Keratinocyte (primary cell): ENCODE data around the gene PDF.

Source experiments
- EZH2 ChIP-seq: IDR thresholded peaks from one replicate; pipeline ENCODE4 v1.6.1; 2012; ENCODE audit warnings: inconsistent platforms, mild to moderate bottlenecking, low read length, moderate library complexity
- TF ChIP-seq, protein P1 (sequence below), 3 experiments: IDR thresholded peaks in 1 of 3; conservative IDR thresholded peaks in 1 of 3; optimal IDR thresholded peaks in 1 of 3; 2 replicates in 2 of 3; 3 replicates in 1 of 3; pipeline versions ENCODE3 to v1.5.1; 2011; ENCODE audit warnings: low read length in 3 of 3, mild to moderate bottlenecking in 3 of 3, moderate library complexity in 2 of 3, control low read depth in 1 of 3, inconsistent platforms in 1 of 3; ENCODE audit not compliant: insufficient read depth in 2 of 3; ENCODE audit errors: extremely low read depth in 1 of 3

DNA sequence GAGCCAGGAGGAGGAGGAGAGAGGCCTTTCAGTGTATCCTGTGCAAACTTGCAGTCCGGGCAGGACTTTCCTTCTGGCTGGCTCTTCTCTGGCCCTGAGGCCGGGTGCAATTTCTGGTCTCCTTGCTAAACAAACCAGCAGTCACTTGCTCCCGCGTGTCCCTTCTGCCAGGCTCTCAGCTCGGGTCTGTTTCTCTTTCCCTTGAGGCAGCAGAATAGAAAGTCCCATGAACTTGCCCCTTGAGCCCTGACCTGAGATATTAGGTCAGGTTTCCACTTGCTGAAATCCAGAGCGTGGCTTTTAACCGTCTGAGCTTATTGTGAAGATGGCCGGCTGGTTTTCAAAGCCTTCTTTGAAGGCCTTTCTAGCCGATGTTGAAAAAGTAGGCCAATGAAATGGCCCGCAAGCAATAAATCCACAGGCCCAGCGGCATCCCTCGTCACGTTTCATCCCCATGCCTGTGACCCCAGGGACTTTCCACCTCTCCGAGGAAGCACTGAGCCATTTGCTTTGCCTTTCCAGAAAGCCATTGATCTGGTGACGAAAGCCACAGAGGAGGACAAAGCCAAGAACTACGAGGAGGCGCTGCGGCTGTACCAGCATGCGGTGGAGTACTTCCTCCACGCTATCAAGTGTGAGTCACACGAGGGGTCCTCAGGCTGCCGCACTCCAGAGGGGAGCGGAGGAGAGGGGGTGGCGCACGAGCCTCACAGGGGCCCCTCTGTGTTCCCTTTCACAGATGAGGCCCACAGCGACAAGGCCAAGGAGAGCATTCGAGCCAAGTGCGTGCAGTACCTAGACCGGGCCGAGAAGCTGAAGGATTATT is 14.7 kb downstream of the PDF start:
- no peak for TF ChIP-seq EZH2
- TF ChIP-seq, protein P1, sequence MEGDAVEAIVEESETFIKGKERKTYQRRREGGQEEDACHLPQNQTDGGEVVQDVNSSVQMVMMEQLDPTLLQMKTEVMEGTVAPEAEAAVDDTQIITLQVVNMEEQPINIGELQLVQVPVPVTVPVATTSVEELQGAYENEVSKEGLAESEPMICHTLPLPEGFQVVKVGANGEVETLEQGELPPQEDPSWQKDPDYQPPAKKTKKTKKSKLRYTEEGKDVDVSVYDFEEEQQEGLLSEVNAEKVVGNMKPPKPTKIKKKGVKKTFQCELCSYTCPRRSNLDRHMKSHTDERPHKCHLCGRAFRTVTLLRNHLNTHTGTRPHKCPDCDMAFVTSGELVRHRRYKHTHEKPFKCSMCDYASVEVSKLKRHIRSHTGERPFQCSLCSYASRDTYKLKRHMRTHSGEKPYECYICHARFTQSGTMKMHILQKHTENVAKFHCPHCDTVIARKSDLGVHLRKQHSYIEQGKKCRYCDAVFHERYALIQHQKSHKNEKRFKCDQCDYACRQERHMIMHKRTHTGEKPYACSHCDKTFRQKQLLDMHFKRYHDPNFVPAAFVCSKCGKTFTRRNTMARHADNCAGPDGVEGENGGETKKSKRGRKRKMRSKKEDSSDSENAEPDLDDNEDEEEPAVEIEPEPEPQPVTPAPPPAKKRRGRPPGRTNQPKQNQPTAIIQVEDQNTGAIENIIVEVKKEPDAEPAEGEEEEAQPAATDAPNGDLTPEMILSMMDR (optimal IDR thresholded peaks at IDR 0.05 in 1 of 3, IDR thresholded peaks at IDR 0.05 in 1 of 3, conservative IDR thresholded peaks at IDR 0.05 in 1 of 3; ENCODE audit: extremely low read depth in 1 of 3, insufficient read depth in 2 of 3, low read length in 3 of 3), result no peak
